Endothelial cell (in vitro differentiated cells): ENCODE measurements around the gene THSD4. TPM values are rescaled to one million over a fixed set of nuclear protein-coding genes. Genes with fewer than 3 reads are reported as not detected.

Experiments used
- DNase-seq: peaks from one replicate; pipeline ENCODE4 v3.0.0; 2021; ENCODE audit warnings: low spot score
- H3K27ac Mint-ChIP-seq: one replicate; pipeline ENCODE4 v1.8.0; 2021; ENCODE audit warnings: mixed read lengths, inconsistent platforms; ENCODE audit not compliant: unreplicated experiment
- H3K27me3 Mint-ChIP-seq: one replicate; pipeline ENCODE4 v1.8.0; 2021; ENCODE audit warnings: mild to moderate bottlenecking, moderate library complexity, mixed read lengths, inconsistent platforms; ENCODE audit not compliant: unreplicated experiment
- H3K36me3 Mint-ChIP-seq: one replicate; pipeline ENCODE4 v1.8.0; 2021; ENCODE audit warnings: mild to moderate bottlenecking, low read depth, mixed read lengths, inconsistent platforms; ENCODE audit not compliant: unreplicated experiment
- H3K4me1 Mint-ChIP-seq: one replicate; pipeline ENCODE4 v1.8.0; 2021; ENCODE audit warnings: mild to moderate bottlenecking, mixed read lengths, inconsistent platforms; ENCODE audit not compliant: unreplicated experiment
- H3K4me3 Mint-ChIP-seq: one replicate; pipeline ENCODE4 v1.8.0; 2021; ENCODE audit warnings: mild to moderate bottlenecking, mixed read lengths, inconsistent platforms; ENCODE audit not compliant: unreplicated experiment
- H3K9me3 Mint-ChIP-seq: one replicate; pipeline ENCODE4 v1.8.0; 2021; ENCODE audit warnings: mixed read lengths, inconsistent platforms; ENCODE audit not compliant: unreplicated experiment
- total RNA-seq: library from RNA; stranded (reverse); fragmentation: NEBNext Ultra II Directional; extraction: Animal tissue kit (Norgen Biotek cat#: 25700); gene quantifications from one replicate; pipeline ENCODE4 v1.2.1, GENCODE V29; 2021; ENCODE audit not compliant: unreplicated experiment
- TF ChIP-seq, protein P1 (sequence below): fragments of 200-600 bp; sonication (generic); IDR thresholded peaks from one replicate; pipeline ENCODE4 v1.5.0; 2021; ENCODE audit warnings: antibody characterized with exemption; ENCODE audit not compliant: unreplicated experiment

The THSD4 gene
- total RNA-seq, 1 donor from 2014 or later: 0.92 TPM

DNA sequence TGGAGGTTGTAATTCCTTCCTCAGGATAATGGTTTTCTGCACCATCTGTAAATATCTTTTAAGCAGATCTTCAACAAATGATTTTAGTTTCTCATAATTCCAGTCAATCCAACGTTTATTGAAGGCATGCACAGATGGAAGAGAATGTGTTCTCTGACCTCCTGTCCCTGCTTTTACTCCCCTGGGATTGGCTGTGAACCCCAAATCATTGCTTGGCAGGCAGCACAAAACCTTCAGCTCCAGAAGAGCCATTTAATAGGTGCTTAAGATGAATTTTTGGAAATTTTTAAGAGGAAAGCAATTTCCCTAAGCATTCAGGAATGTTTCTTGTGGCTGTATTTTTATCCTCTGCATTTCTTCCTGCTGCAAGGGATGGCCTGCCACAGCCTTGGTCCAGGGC, 25.5 kb upstream of the THSD4 start:
- no peak overlapping the region for H3K27ac Mint-ChIP-seq

DNA sequence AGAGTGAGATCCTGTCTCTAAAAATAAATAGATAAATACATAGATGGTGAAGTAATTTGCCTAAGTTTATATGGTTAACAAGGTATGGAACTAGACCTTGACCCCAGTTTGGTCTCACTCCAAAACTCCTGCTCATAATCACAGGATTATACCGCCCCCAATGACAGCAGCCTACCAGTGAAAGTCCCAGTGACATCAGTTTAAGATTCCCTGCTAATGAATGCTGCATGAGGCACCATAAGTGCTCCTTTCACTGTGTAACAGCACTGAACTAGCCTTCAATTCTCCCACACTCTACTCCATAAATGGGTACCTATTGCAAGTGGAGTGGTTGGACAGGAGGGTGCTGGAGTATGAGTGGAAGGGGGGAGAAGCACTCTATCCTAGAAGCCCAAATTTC, 23.7 kb upstream of the THSD4 start:
- H3K27ac Mint-ChIP-seq: no peak overlapping the region
- H3K4me1 Mint-ChIP-seq: no peaks in the 10 kb centered on the region
- H3K27me3 Mint-ChIP-seq: no peaks in the 10 kb centered on the region
- no peak for DNase-seq
- no peaks in the 10 kb centered on the region for H3K9me3 Mint-ChIP-seq
- no peaks in the 10 kb centered on the region for H3K36me3 Mint-ChIP-seq
- TF ChIP-seq, protein P1, sequence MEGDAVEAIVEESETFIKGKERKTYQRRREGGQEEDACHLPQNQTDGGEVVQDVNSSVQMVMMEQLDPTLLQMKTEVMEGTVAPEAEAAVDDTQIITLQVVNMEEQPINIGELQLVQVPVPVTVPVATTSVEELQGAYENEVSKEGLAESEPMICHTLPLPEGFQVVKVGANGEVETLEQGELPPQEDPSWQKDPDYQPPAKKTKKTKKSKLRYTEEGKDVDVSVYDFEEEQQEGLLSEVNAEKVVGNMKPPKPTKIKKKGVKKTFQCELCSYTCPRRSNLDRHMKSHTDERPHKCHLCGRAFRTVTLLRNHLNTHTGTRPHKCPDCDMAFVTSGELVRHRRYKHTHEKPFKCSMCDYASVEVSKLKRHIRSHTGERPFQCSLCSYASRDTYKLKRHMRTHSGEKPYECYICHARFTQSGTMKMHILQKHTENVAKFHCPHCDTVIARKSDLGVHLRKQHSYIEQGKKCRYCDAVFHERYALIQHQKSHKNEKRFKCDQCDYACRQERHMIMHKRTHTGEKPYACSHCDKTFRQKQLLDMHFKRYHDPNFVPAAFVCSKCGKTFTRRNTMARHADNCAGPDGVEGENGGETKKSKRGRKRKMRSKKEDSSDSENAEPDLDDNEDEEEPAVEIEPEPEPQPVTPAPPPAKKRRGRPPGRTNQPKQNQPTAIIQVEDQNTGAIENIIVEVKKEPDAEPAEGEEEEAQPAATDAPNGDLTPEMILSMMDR: no peak
- no peak overlapping the region for H3K4me3 Mint-ChIP-seq

More for the DNA sequence above, 25.5 kb upstream of the THSD4 start:
- Mint-ChIP-seq H3K9me3 (no peaks in the 10 kb centered on the region), H3K4me3 (no peak overlapping the region), H3K36me3 (no peaks in the 10 kb centered on the region), H3K27me3 (no peaks in the 10 kb centered on the region), H3K4me1 (no peaks in the 10 kb centered on the region)
- no peak for DNase-seq
- TF ChIP-seq, protein P1: no peak

DNA sequence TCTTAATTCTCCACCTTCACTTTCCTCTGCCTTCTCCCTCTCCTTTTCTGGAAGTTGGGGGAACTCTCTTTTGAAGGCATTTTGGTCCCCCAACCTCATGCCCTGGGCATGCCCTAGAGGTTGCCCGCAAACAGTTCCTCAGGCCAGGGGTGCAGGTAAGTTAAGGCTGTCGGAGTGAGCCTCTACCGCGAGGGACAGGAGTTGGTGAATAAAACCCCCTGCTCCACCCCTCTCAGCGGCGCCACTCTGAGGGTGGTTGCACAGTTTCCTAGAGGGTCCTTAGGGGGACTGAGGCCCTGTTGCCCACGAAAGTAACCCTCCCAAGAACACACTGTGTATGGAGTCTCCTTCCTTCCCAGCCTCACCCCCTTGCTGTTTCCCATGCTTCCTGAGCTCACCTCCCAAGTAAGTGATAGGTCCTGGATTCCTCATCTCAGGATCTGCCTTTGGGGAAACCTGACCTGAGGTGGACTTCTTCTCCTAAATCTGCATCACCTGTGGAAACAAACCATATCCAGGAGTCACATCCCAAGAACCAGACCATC, 23.1 kb upstream of the THSD4 start:
- Mint-ChIP-seq H3K36me3 (no peaks in the 10 kb centered on the region), H3K27ac (no peak overlapping the region), H3K27me3 (no peaks in the 10 kb centered on the region), H3K9me3 (no peaks in the 10 kb centered on the region), H3K4me1 (no peaks in the 10 kb centered on the region), H3K4me3 (no peak overlapping the region)
- no peak for DNase-seq
- TF ChIP-seq, protein P1: no peak

DNA sequence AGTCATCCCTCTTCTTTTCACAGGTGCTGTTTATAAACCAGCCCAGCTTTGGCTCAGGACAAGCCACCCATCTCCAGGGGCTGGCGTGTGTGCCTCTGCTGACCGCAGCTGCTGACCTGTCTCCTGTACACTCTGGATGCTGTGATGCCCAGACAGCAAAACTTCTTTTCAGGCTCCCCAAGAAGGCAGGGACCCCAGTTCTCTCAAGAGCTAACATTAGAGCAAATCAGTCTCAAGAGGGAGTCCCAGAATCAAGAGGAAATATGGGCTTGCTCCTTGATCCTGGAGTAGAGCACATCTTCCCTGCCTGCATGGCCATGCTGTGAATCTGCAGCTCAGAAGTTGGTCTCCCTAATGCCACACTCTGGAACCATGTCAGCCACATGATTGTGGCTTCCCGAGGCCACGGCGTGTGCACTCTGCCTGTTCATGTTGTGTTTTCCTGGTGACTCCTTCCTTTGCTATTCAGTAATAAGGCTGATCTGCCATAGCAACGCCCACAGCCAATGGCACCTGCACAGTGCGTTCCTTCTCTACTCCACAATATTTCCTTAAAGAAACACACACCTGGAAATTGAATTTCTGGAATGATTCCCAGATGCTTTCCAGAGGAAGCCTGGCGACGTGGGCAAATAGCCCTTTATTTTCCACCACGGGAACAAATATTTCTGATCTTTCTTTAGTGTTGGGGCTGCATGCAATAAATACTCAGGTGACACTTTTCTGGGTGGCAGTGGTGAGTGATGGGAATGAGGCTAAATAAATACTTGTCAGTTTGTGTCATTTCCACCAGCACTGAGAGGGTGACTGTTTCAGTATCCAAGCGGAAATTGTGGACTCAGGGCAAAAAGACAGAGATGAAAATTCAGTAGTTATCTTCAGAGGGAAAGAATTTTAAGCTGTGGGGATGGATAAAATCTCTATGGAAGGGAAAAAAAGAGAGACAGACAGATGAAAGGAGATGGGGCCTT, 21.9 kb upstream of the THSD4 start:
- Mint-ChIP-seq H3K36me3 (no peaks in the 10 kb centered on the region), H3K27me3 (no peaks in the 10 kb centered on the region), H3K4me3 (no peak overlapping the region), H3K27ac (no peak overlapping the region), H3K4me1 (no peaks in the 10 kb centered on the region), H3K9me3 (no peaks in the 10 kb centered on the region)
- no peak for DNase-seq
- TF ChIP-seq, protein P1: no peak

DNA sequence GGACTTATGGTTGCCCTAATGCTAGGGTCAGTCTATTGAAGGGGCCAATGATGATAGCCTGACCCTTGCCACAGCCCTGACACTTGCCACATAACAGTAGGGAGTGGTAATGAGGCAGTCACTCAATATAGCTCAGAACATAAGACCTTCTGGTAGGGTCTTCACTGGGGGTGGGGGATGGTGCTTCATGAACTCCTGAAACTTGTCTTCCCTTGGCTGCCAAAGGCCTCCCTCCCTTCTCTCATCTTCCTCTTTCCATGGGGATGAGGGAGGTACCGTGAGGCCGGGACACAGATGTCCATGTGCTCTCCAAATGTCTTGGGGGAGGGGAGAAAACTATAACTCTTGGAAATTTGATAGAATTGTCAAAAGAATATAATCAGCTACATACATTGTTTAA, 21.1 kb upstream of the THSD4 start:
- H3K36me3 Mint-ChIP-seq: no peaks in the 10 kb centered on the region
- no peak overlapping the region for H3K27ac Mint-ChIP-seq
- H3K27me3 Mint-ChIP-seq: no peaks in the 10 kb centered on the region
- no peaks in the 10 kb centered on the region for H3K9me3 Mint-ChIP-seq
- DNase-seq: no peak
- H3K4me1 Mint-ChIP-seq: no peaks in the 10 kb centered on the region
- no peak overlapping the region for H3K4me3 Mint-ChIP-seq
- TF ChIP-seq, protein P1: no peak
